A549 treated with CpdA at 1 μM for 4 hours (cell line): ENCODE measurements around the gene HOXA6. TPM values are rescaled to one million over a fixed set of nuclear protein-coding genes. Genes with fewer than 3 reads are reported as not detected.

Experiments
- total RNA-seq: library from RNA; stranded (reverse); fragments of 200-300 nt; extraction: Qiagen RNA extraction; gene quantifications from 5 replicates; pipeline ENCODE4 v1.2.3, GENCODE V29; 2022; ENCODE audit warnings: low read depth

The HOXA6 gene
- 1.4 to 1.9 TPM (median 1.8 TPM) in 5 replicates for total RNA-seq

GRCh38 chr7:27147199-27148030 is at the start of gene HOXA6:
TSS of gene HOXA6 (minus strand) at chr7:27147774. CDS start at chr7:27147749, 25 bp downstream.

DNA sequence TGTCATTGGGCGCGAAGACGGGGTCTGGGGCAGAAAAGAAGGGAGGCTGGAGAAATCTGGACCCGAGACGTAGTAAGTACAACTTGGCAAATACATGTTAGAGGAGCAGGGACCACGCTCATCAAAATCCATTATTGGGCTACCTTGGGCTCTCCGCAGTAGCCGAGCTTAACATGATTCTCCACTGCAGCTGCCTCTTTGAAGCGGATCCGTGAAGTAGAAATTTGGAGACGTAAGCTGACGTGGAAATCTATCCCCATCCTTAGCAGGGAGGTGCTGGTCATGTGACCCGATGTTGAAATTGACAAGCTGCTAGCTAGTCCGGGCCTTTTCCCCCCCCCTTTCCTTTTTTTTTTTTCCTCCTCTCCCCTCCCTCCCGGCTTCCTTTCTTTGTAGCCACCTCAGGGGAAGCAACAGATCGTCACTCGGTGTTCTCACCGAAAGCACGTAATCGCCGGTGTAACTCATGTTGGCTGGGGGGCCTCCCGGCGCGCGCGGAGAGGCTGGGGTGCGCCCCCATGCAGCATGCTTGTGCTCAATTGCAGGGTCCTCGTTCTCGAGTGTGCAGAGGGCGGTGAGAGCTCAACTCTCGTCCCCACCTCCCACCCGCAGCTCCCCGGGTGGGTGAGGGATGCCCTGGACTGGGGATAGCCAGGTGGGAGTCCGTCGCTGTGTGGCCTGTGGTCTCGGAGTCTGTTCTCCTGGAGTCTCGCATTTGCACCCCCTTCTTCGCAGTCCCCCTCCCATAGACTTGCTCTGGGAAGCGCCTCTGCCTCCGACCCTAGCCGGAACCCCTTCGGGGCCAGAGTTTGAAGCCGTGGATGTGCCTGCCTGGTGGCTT is 37.7 kb upstream of the HOXA6 start, which contains the start of gene HOXA11:
HOXA11 (minus strand) TSS at position 220 of the 841 bp plus-strand sequence; CDS start at position 132, 88 bp downstream.

GRCh38 chr7:27173956-27174873 is 26.6 kb upstream of the HOXA6 start, which contains the start of gene HOXA10:
TSS of gene HOXA10 (minus strand) at chr7:27174320. CDS start at chr7:27174306, 14 bp downstream.

GRCh38 chr7:27165089-27165995 is 17.8 kb upstream of the HOXA6 start, which contains the start of gene HOXA9:
TSS of gene HOXA9 (minus strand) at chr7:27165537. CDS start at chr7:27165457, 80 bp downstream.

GRCh38 chr7:27156508-27156898 is 8.9 kb upstream of the HOXA6 start, which contains the start of gene HOXA7:
TSS of gene HOXA7 (minus strand) at chr7:27156675. CDS start at chr7:27156545, 130 bp downstream.

GRCh38 chr7:27151931-27152815 is 4.6 kb upstream of the HOXA6 start, which contains the start of gene HOXA3:
TSS of gene HOXA3 (minus strand) at chr7:27152583. CDS start at chr7:27110640, 41,943 bp downstream.

GRCh38 chr7:27143023-27143949 is 4.3 kb downstream of the HOXA6 start, which contains the start of gene HOXA5:
TSS of gene HOXA5 (minus strand) at chr7:27143681. CDS start at chr7:27143607, 74 bp downstream.

GRCh38 chr7:27130540-27131389 is 16.8 kb downstream of the HOXA6 start, which contains the start of gene HOXA4:
TSS of gene HOXA4 (minus strand) at chr7:27130757. CDS start at chr7:27130733, 24 bp downstream.

GRCh38 chr7:27102581-27103442 is 44.8 kb downstream of the HOXA6 start, which contains the start of gene HOXA2:
TSS of gene HOXA2 (minus strand) at chr7:27102683. CDS start at chr7:27102500, 183 bp downstream.

GRCh38 chr7:27095897-27096767 is 51.4 kb downstream of the HOXA6 start, which contains the start of gene HOXA1:
TSS of gene HOXA1 (minus strand) at chr7:27096000. CDS start at chr7:27095912, 88 bp downstream.

Other genes with a start within 250 kb of the HOXA6 start
- 2.8 to 4.0 TPM (median 3.4 TPM) in 5 replicates for gene HOXA1, start 51.8 kb downstream of the HOXA6 start, total RNA-seq
- 0.82 to 1.4 TPM (median 1.0 TPM) in 5 replicates for gene HOXA2, start 45.1 kb downstream of the HOXA6 start, total RNA-seq
- 1.5 to 2.7 TPM (median 2.6 TPM) in 5 replicates for gene HOXA4, start 17.0 kb downstream of the HOXA6 start, total RNA-seq
- gene HOXA5, start 4.1 kb downstream of the HOXA6 start, total RNA-seq, result 3.9 to 6.7 TPM (median 6.2 TPM) in 5 replicates
- 5.3 to 13.3 TPM (median 10.6 TPM) in 5 replicates for gene HOXA3, start 4.8 kb upstream of the HOXA6 start, total RNA-seq
- 4.8 to 6.3 TPM (median 5.5 TPM) in 5 replicates for gene HOXA7, start 8.9 kb upstream of the HOXA6 start, total RNA-seq
- 0.45 to 1.3 TPM (median 0.73 TPM) in 5 replicates for gene HOXA9, start 17.8 kb upstream of the HOXA6 start, total RNA-seq
- gene HOXA10, start 26.5 kb upstream of the HOXA6 start, total RNA-seq, result 6.8 to 9.0 TPM (median 7.3 TPM) in 5 replicates
- gene HOXA11, start 37.5 kb upstream of the HOXA6 start, total RNA-seq, result 0.50 to 0.77 TPM (median 0.68 TPM) in 5 replicates
- 1.3 to 2.2 TPM (median 1.9 TPM) in 5 replicates for gene HOXA13, start 52.3 kb upstream of the HOXA6 start, total RNA-seq
- gene EVX1, start 95.0 kb upstream of the HOXA6 start, total RNA-seq, result 0.03 to 0.09 TPM (median 0.07 TPM) in 3 of 5 replicates, not detected in the others